Small intestine (tissue), 7 donors: ENCODE measurements around the gene RNLS. TPM values are rescaled to one million over a fixed set of nuclear protein-coding genes. Genes with fewer than 3 reads are reported as not detected.
"Not testable (repeated sequence)": the region's sequence is repeated elsewhere in the genome, so short reads cannot be mapped to it uniquely, and the experiment has no call there.

ENCODE experiments used
- DNase-seq, 2 donors: peaks; one replicate each; pipeline versions ENCODE4 v3.0.0 to v3.0.0-alpha.2; 2013
- FAIRE-seq: peaks from 2 replicates; lab custom pipeline; 2012; peaks lifted over from hg19 to GRCh38; lab: Jason Lieb, UNC
- H3K27ac ChIP-seq, 3 donors: one replicate each; pipeline ENCODE4 v1.5.1; 2013; ENCODE audit warnings: low read length in 2 of 3, mild to moderate bottlenecking in 2 of 3, control low read depth in 1 of 3, inconsistent platforms in 1 of 3, low read depth in 1 of 3, moderate library complexity in 1 of 3
- H3K27me3 ChIP-seq, 3 donors: one replicate each; pipeline ENCODE4 v1.6.1; 2013; ENCODE audit warnings: low read length in 3 of 3, inconsistent platforms in 1 of 3; ENCODE audit not compliant: control insufficient read depth in 3 of 3, insufficient read depth in 3 of 3
- H3K36me3 ChIP-seq, 3 donors: one replicate each; pipeline ENCODE4 v1.6.1; 2013; ENCODE audit warnings: low read length in 3 of 3, inconsistent platforms in 1 of 3, low read depth in 1 of 3, mild to moderate bottlenecking in 1 of 3, moderate library complexity in 1 of 3; ENCODE audit not compliant: control insufficient read depth in 3 of 3, insufficient read depth in 2 of 3
- H3K4me1 ChIP-seq, 3 donors: one replicate each; pipeline ENCODE4 v1.6.1; 2013; ENCODE audit warnings: low read length in 2 of 3, inconsistent platforms in 1 of 3, low read depth in 1 of 3, mild to moderate bottlenecking in 1 of 3, moderate library complexity in 1 of 3; ENCODE audit not compliant: control insufficient read depth in 3 of 3, insufficient read depth in 2 of 3
- H3K4me3 ChIP-seq, 3 donors: one replicate each; pipeline ENCODE4 v1.5.1; 2013; ENCODE audit warnings: low read length in 3 of 3, control low read depth in 1 of 3, inconsistent platforms in 1 of 3, low read depth in 1 of 3, mild to moderate bottlenecking in 1 of 3, moderate library complexity in 1 of 3
- H3K9me3 ChIP-seq, 2 donors: one replicate each; pipeline ENCODE4 v1.6.1; 2013; ENCODE audit warnings: low read depth in 1 of 2, low read length in 1 of 2; ENCODE audit not compliant: control insufficient read depth in 2 of 2, insufficient read depth in 1 of 2
- WGBS, 3 donors: extraction: QIAGEN DNeasy Blood & Tissue Kit; methylation state at CpG; one replicate each; pipeline ENCODE4 v1.1.7; 2013; 5-methylcytosine and 5-hydroxymethylcytosine counted together
- polyA plus RNA-seq, 4 donors: library from polyadenylated mRNA; stranded (reverse) in 3 of 4; unstranded in 1 of 4; fragments of 200-250 nt in 3 of 4; fragments of 120-200 nt in 1 of 4; gene quantifications; one replicate each; pipeline versions ENCODE4 v1.2.1 to v1.2.3, GENCODE V29; 2013
- donor health status: healthy with polysubstance abuse.
- donor health status: control.
- donor health status: control.
- donor health status: Bipolar disorder and iron deficiency.
- donor health status: healthy.

Gene RNLS
- polyA plus RNA-seq, 4 donors, result 8.6 to 24.0 (median 12.8) TPM

DNA sequence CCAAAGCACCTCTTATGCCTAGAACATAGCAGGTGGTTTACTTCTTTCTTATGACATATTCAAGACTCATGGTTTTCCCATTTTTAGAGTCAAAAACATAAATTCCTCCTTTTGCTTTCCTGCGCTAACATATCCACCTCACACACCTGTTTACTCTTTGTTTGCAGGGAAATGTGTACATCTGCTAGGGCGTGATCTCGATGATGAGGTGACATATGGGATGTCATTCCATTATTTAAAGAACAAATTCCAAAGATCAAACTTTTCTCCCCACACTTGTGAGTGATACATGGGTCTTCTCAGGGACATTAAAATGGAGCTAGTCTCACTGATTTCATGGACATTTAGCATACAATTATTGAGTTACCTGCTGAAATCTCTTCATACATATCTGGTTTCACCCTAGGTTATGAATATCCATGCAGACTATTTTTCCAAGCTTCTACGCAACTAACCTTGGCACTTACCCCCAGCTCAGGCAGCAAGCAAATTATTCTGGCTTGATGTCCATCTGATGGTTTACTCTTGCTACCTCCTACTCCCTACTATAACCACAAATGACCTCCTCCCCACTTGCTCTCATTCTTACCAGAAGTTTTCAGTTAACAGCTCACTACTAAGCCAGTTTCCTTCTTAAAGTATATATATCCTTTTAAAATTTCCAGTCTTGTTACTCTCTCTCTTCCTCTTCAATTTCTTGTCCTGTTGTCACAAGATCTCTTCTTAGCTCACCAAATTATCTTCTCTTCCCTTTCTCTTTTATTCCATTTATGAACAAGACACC, 208.5 kb downstream of the RNLS start:
- H3K4me1 ChIP-seq, result peaks cover 0 to 14% (median 3%) of the 10 kb centered on the region in 3 donors
- no peaks in the 10 kb centered on the region for H3K27me3 ChIP-seq
- DNase-seq (peak in 1 of 2 donors; percentile 41), FAIRE-seq (no peak)
- no peak overlapping the region for H3K4me3 ChIP-seq
- no peak overlapping the region for H3K27ac ChIP-seq
- no peaks in the 10 kb centered on the region for H3K36me3 ChIP-seq
- no peaks in the 10 kb centered on the region for H3K9me3 ChIP-seq
- 72 to 85% (median 81%) methylated on average over 4 of the region's 4 CpGs for WGBS, 3 donors

- Histone ChIP-seq H3K27ac (no peak overlapping the region), H3K36me3 (no peaks in the 10 kb centered on the region), H3K27me3 (no peaks in the 10 kb centered on the region), H3K9me3 (no peaks in the 10 kb centered on the region), H3K4me1 (peaks cover 0 to 14% (median 3%) of the 10 kb centered on the region in 3 donors), H3K4me3 (no peak overlapping the region)
- FAIRE-seq (peak; percentile 79), DNase-seq (peak; percentile 25 to 62)
Observed at GRCh38 chr10:88372881-88373592, 210.1 kb downstream of the RNLS start.

- peaks cover 0 to 14% (median 3%) of the 10 kb centered on the region in 3 donors for H3K4me1 ChIP-seq
- no peak for FAIRE-seq
- no peak overlapping the region for H3K4me3 ChIP-seq
- WGBS, 3 donors, result 10 to 56% (median 41%) methylated on average over 8 of the region's 8 CpGs
- H3K36me3 ChIP-seq, result no peaks in the 10 kb centered on the region
- H3K27ac ChIP-seq, result peak overlapping the region in 1 of 3 donors; percentile 34
- DNase-seq, result peak in 1 of 2 donors; percentile 31
- no peaks in the 10 kb centered on the region for H3K27me3 ChIP-seq
- H3K9me3 ChIP-seq, result no peaks in the 10 kb centered on the region
Observed at GRCh38 chr10:88372051-88372715, 210.9 kb downstream of the RNLS start.

DNA sequence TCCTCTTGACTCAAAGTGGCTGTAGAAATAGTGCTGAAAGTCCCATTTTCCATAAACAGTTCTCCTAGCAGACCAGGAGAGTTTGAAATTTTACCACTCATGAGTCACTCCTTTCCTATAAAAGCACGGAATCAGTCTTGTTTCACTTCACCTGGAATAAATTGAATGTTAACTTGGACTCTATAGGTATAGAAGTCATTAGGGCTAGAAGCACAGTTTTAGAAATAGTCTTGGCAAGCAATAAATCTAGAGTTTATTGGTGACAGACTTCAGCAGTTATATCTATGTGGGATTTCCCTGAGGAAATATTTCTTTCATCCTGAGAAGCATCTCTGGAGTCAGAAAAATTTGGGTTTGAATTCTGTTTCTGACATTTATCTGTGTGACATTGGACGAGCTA, 212.4 kb downstream of the RNLS start:
- peak in 1 of 2 donors; percentile 19 for DNase-seq
- Histone ChIP-seq H3K27me3 (no peaks in the 10 kb centered on the region), H3K9me3 (no peaks in the 10 kb centered on the region), H3K4me1 (peaks cover 0 to 14% (median 3%) of the 10 kb centered on the region in 3 donors), H3K36me3 (no peaks in the 10 kb centered on the region), H3K27ac (no peak overlapping the region), H3K4me3 (no peak overlapping the region)
- WGBS, 3 donors, result 56 to 79% (median 78%) methylated on average over 2 of the region's 2 CpGs
- FAIRE-seq, result no peak

GRCh38 chr10:88366772-88367171, 216.3 kb downstream of the RNLS start:
- H3K4me3 ChIP-seq, result no peak overlapping the region
- FAIRE-seq (no peak), DNase-seq (no peak)
- H3K27me3 ChIP-seq, result no peaks in the 10 kb centered on the region
- H3K27ac ChIP-seq, result no peak overlapping the region
- H3K36me3 ChIP-seq, result no peaks in the 10 kb centered on the region
- H3K9me3 ChIP-seq, result no peaks in the 10 kb centered on the region
- H3K4me1 ChIP-seq, result peaks cover 0 to 8% (median 0%) of the 10 kb centered on the region in 3 donors
- 97 to 99% (median 98%) methylated on average over 2 of the region's 2 CpGs for WGBS, 3 donors

DNA sequence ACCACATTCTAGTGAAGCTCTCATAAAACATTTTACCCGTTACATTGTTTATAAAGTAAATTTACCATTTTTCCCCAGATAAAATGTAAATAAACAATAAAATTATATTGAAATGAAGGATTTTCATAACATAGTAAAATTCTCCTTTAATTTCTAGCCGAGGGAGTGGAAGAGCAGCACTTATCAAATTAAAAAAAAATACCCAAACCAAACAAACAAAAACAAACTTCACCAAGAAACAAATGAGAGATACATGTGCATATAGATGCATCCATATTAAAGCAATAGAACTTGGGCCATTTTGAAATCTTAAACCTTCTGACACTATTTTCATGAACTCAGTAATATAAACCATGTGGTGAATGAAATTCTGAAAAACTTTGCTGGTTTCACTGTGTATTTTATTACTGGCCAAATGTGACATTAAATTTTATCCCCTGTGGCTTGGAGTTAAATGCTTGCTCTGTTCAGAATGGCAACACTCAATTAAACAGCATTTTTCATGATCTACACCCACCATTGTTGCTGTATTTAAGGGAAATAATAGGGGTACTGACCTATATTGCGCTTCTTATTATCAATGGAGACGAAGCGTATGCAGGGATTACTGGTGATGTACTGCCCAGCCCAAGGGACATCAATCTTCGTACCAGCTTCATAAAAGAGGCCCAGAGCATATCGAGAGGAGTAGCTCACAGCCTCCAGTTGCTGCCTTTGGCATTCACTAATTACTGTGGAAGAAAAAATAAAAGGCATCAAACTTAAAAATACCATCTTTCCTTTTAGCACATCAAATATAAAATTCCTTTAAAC, 220.9 kb downstream of the RNLS start:
- WGBS, 3 donors, result 87 to 92% (median 89%) methylated on average over 7 of the region's 7 CpGs
- no peaks in the 10 kb centered on the region for H3K27me3 ChIP-seq
- no peak overlapping the region for H3K4me3 ChIP-seq
- no peak for FAIRE-seq
- no peak for DNase-seq
- no peaks in the 10 kb centered on the region for H3K36me3 ChIP-seq
- no peak overlapping the region for H3K27ac ChIP-seq
- no peaks in the 10 kb centered on the region for H3K4me1 ChIP-seq
- no peaks in the 10 kb centered on the region for H3K9me3 ChIP-seq

- no peak for FAIRE-seq
- Histone ChIP-seq H3K4me3 (no peak overlapping the region), H3K9me3 (no peaks in the 10 kb centered on the region), H3K36me3 (no peaks in the 10 kb centered on the region), H3K27ac (no peak overlapping the region), H3K27me3 (no peaks in the 10 kb centered on the region), H3K4me1 (no peaks in the 10 kb centered on the region)
- DNase-seq, result no peak
- WGBS, 3 donors, result 87 to 94% (median 90%) methylated on average over 2 of the region's 2 CpGs
Observed at GRCh38 chr10:88361494-88361893, 221.6 kb downstream of the RNLS start.

DNA sequence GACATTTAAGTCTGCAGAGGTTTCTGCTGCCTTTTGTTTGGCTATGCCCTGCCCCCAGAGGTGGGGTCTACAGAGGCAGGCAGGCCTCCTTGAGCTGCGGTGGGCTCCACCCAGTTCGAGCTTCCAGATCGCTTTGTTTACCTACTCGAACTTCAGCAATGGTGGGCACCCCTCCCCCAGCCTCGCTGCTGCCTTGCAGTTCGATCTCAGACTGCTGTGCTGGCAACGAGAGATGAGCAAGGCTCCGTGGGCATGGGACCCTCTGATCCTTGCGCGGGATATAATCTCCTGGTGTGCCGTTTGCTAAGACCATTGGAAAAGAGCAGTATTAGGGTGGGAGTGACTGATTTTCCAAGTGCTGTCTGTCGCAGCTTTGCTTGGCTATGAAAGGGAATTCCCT, 227.4 kb downstream of the RNLS start:
- WGBS, 3 donors, result 91 to 98% (median 94%) methylated on average over 12 of the region's 12 CpGs
- H3K9me3 ChIP-seq, result peaks cover 0 to 11% of the 10 kb centered on the region in 2 donors
- not testable (repeated sequence) for H3K27ac ChIP-seq, DNase-seq, H3K36me3 ChIP-seq, H3K27me3 ChIP-seq, H3K4me1 ChIP-seq, H3K4me3 ChIP-seq, FAIRE-seq
